WTC11 (cell line): ENCODE results near the gene CYP20A1. TPM values are rescaled to one million over a fixed set of nuclear protein-coding genes. Genes with fewer than 3 reads are reported as not detected.

ENCODE experiments used
- E2F4 ChIP-seq: sonication (generic); formaldehyde crosslinking; IDR thresholded peaks from 2 replicates; pipeline ENCODE4 v1.8.1; 2022; ENCODE audit warnings: low read depth, mild to moderate bottlenecking, moderate library complexity, missing genetic modification reagents, borderline replicate concordance
- E2F5 ChIP-seq: sonication (generic); formaldehyde crosslinking; IDR thresholded peaks from 2 replicates; pipeline ENCODE4 v1.8.1; 2022; ENCODE audit warnings: mild to moderate bottlenecking, moderate library complexity, missing genetic modification reagents
- ESRRA ChIP-seq: sonication (generic); formaldehyde crosslinking; IDR thresholded peaks from 2 replicates; pipeline ENCODE4 v1.8.1; 2022; ENCODE audit warnings: mild to moderate bottlenecking, missing genetic modification reagents, borderline replicate concordance
- ETV6 ChIP-seq: sonication (generic); formaldehyde crosslinking; IDR thresholded peaks from 2 replicates; pipeline ENCODE4 v1.8.1; 2022; ENCODE audit warnings: mild to moderate bottlenecking, missing genetic modification reagents
- FOXP1 ChIP-seq: sonication (generic); formaldehyde crosslinking; IDR thresholded peaks from 2 replicates; pipeline ENCODE4 v1.8.0; 2022; ENCODE audit warnings: missing genetic modification reagents, mild to moderate bottlenecking, moderate library complexity, borderline replicate concordance
- MAX ChIP-seq: sonication (generic); formaldehyde crosslinking; IDR thresholded peaks from 2 replicates; pipeline ENCODE4 v1.8.0; 2022; ENCODE audit warnings: mild to moderate bottlenecking, missing genetic modification reagents
- MYBL2 ChIP-seq: sonication (generic); formaldehyde crosslinking; IDR thresholded peaks from 2 replicates; pipeline ENCODE4 v1.8.1; 2023; ENCODE audit warnings: mild to moderate bottlenecking, moderate library complexity, missing genetic modification reagents
- NR2C2 ChIP-seq: sonication (generic); formaldehyde crosslinking; IDR thresholded peaks from 2 replicates; pipeline ENCODE4 v1.8.0; 2022; ENCODE audit warnings: mild to moderate bottlenecking, missing genetic modification reagents
- PRDM15 ChIP-seq: sonication (generic); formaldehyde crosslinking; IDR thresholded peaks from 2 replicates; pipeline ENCODE4 v1.8.0; 2022; ENCODE audit warnings: missing genetic modification reagents
- TEAD1 ChIP-seq: sonication (generic); formaldehyde crosslinking; IDR thresholded peaks from 2 replicates; pipeline ENCODE4 v1.8.0; 2022; ENCODE audit warnings: mild to moderate bottlenecking, missing genetic modification reagents
- TEAD4 ChIP-seq: sonication (generic); formaldehyde crosslinking; IDR thresholded peaks from 2 replicates; pipeline ENCODE4 v1.8.0; 2022; ENCODE audit warnings: mild to moderate bottlenecking, missing genetic modification reagents
- TP53 ChIP-seq: sonication (generic); formaldehyde crosslinking; IDR thresholded peaks from 2 replicates; pipeline ENCODE4 v1.8.1; 2023; ENCODE audit warnings: mild to moderate bottlenecking, missing genetic modification reagents
- USF1 ChIP-seq: sonication (generic); formaldehyde crosslinking; IDR thresholded peaks from 2 replicates; pipeline ENCODE4 v1.8.0; 2022; ENCODE audit warnings: mild to moderate bottlenecking, missing genetic modification reagents
- USF2 ChIP-seq: sonication (generic); formaldehyde crosslinking; IDR thresholded peaks from 2 replicates; pipeline ENCODE4 v1.8.1; 2023; ENCODE audit warnings: mild to moderate bottlenecking, missing genetic modification reagents, moderate library complexity
- ZBTB43 ChIP-seq: sonication (generic); formaldehyde crosslinking; IDR thresholded peaks from 2 replicates; pipeline ENCODE4 v1.8.1; 2023; ENCODE audit warnings: mild to moderate bottlenecking, missing genetic modification reagents
- ZNF138 ChIP-seq: sonication (generic); formaldehyde crosslinking; conservative IDR thresholded peaks from 2 replicates; pipeline ENCODE4 v1.8.1; 2022; ENCODE audit warnings: mild to moderate bottlenecking, moderate library complexity, missing genetic modification reagents
- ZNF232 ChIP-seq: sonication (generic); formaldehyde crosslinking; IDR thresholded peaks from 2 replicates; pipeline ENCODE4 v1.8.0; 2022; ENCODE audit warnings: mild to moderate bottlenecking, missing genetic modification reagents
- ZNF281 ChIP-seq: sonication (generic); formaldehyde crosslinking; IDR thresholded peaks from 2 replicates; pipeline ENCODE4 v1.8.0; 2023; ENCODE audit warnings: mild to moderate bottlenecking, missing genetic modification reagents
- ZNF317 ChIP-seq: sonication (generic); formaldehyde crosslinking; IDR thresholded peaks from 2 replicates; pipeline ENCODE4 v1.8.1; 2023; ENCODE audit warnings: low read depth, mild to moderate bottlenecking, moderate library complexity, missing genetic modification reagents, borderline replicate concordance
- ZNF425 ChIP-seq: fragments of 250-450 bp; sonication (Bioruptor Pico); conservative IDR thresholded peaks from 2 replicates; pipeline ENCODE4 v1.9.0; 2021; ENCODE audit warnings: mild to moderate bottlenecking
- total RNA-seq: library from RNA; stranded (reverse); gene quantifications from 3 replicates; pipeline ENCODE4 v1.2.3, GENCODE V29; 2021

The CYP20A1 gene
- total RNA-seq, 1 experiment from 2014 or later = 13.5 TPM

- 0 out of 2 replicates have a peak, but pooled peaks have one; percentile 83 for TF ChIP-seq TEAD1
- 0 out of 2 replicates have a peak, but pooled peaks have one; percentile 46 for TF ChIP-seq ZNF281 (CRISPR knock-in tag)
- no peak for TF ChIP-seq ZNF425 (CRISPR knock-in tag)
- TF ChIP-seq MAX = peak; percentile 88
- TF ChIP-seq ZNF317 = no peak
- 0 out of 2 replicates have a peak, but pooled peaks have one; percentile 32 for TF ChIP-seq TEAD4
- TF ChIP-seq ESRRA = peak; percentile 28; the same call in 1 of the 2 replicates
- peak; percentile 99 for TF ChIP-seq USF1 (CRISPR knock-in tag)
- peak; percentile 8; the same call in 1 of the 2 replicates for TF ChIP-seq PRDM15 (CRISPR knock-in tag)
- TF ChIP-seq E2F5 (CRISPR knock-in tag) = peak; percentile 93
- 0 out of 2 replicates have a peak, but pooled peaks have one; percentile 22 for TF ChIP-seq TP53 (CRISPR knock-in tag)
- TF ChIP-seq ZNF138 (CRISPR knock-in tag) = no peak
- peak; percentile 58; the same call in 1 of the 2 replicates for TF ChIP-seq FOXP1 (CRISPR knock-in tag)
- TF ChIP-seq MYBL2 = peak; percentile 95
- TF ChIP-seq ZBTB43 = peak; percentile 61; the same call in 1 of the 2 replicates
- peak; percentile 25; the same call in 1 of the 2 replicates for TF ChIP-seq NR2C2 (CRISPR knock-in tag)
- peak; percentile 98 for TF ChIP-seq USF2 (CRISPR knock-in tag)
- TF ChIP-seq E2F4 (CRISPR knock-in tag) = peak; percentile 61; the same call in 1 of the 2 replicates
- peak; percentile 31 for TF ChIP-seq ZNF232
- TF ChIP-seq ETV6 (CRISPR knock-in tag) = no peak; the same call in 1 of the 2 replicates
These were observed at the start of gene CYP20A1 (continued) for GRCh38 chr2:203238704-203239526.
